Activated CD4-positive, alpha-beta T cell treated with anti-CD3 and anti-CD28 coated beads for 48 hours (primary cell): ENCODE results near the gene ARSK.

Experiments
- DNase-seq: peaks from one replicate; pipeline ENCODE4 v3.0.0-alpha.2; 2020

Gene ARSK, protein sequence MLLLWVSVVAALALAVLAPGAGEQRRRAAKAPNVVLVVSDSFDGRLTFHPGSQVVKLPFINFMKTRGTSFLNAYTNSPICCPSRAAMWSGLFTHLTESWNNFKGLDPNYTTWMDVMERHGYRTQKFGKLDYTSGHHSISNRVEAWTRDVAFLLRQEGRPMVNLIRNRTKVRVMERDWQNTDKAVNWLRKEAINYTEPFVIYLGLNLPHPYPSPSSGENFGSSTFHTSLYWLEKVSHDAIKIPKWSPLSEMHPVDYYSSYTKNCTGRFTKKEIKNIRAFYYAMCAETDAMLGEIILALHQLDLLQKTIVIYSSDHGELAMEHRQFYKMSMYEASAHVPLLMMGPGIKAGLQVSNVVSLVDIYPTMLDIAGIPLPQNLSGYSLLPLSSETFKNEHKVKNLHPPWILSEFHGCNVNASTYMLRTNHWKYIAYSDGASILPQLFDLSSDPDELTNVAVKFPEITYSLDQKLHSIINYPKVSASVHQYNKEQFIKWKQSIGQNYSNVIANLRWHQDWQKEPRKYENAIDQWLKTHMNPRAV

GRCh38 chr5:95554647-95555548, at the start of gene ARSK, which contains the start of gene SKIC3:
Gene ARSK (plus strand): TSS chr5:95555101. CDS start chr5:95555279, 178 bp downstream.
Gene SKIC3 (minus strand): TSS chr5:95554977. CDS start chr5:95547150, 7,827 bp downstream.
- peak; percentile 91 for DNase-seq

DNA sequence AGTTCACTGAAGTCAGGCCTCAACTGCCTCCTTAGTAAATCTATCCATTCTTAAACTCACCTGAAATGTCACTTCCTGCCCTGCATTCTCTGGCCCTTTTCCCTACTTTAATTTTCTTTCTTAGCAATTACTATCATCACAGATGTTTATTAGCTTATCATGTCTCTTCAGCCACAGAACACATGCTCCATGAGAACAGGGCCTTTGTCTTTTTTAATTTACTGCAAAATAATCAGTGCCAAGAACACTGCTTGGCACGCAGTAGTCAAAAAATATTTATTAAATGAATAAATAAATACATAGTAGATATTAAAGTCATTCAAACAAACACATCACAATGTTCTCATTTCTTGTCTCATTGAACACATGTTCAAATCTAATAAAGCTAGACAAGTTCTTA, 46.4 kb upstream of the ARSK start:
- no peak for DNase-seq

DNA sequence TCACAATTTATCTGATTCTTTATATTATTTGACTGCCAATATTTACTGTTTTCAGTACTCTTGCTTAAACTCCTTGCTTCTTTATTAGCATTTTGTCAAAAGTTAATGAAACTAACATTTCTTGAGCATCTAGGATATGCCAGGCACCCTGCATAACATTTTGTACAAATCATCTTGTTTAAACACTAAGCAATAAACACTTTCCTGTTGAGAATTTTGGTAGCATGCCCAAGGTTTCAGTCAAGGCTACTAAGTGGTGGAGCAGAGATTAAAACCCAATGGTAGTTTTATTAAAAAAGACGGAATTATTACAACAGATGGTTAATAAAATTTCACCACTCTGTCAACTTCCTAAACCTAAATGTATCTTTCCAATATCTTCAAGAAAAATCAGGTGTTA, 43.3 kb upstream of the ARSK start:
- no peak for DNase-seq

GRCh38 chr5:95518417-95518816, 36.5 kb upstream of the ARSK start:
- DNase-seq, result no peak

GRCh38 chr5:95519151-95519550, 35.8 kb upstream of the ARSK start:
- no peak for DNase-seq

GRCh38 chr5:95519681-95520080, 35.2 kb upstream of the ARSK start:
- no peak for DNase-seq

- DNase-seq, result no peak
Measured at GRCh38 chr5:95520206-95520605, 34.7 kb upstream of the ARSK start.

- DNase-seq, result no peak
Measured at GRCh38 chr5:95524423-95524822, 30.5 kb upstream of the ARSK start.

DNA sequence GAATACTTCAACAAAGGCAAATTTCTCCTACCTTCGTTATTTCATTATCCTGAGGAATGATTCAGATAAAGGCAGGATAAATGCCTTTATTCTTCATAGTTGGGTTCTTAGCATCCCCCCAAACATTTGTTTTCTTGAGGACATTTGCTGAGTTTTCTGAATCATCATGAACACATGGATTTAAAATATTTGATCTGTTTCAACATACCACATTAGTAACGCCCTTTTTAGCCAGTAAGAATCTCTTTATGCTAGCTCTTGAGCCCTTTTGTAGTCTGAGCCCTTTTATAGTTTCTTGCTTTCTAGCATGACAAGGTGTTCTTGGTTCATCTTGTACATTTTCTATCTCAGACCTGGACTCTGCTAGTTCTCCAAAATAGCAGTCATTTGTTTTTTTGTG, 28.0 kb upstream of the ARSK start:
- no peak for DNase-seq

GRCh38 chr5:95528565-95528964, 26.3 kb upstream of the ARSK start:
- no peak for DNase-seq

GRCh38 chr5:95530416-95530815, 24.5 kb upstream of the ARSK start:
- DNase-seq, result no peak

DNA sequence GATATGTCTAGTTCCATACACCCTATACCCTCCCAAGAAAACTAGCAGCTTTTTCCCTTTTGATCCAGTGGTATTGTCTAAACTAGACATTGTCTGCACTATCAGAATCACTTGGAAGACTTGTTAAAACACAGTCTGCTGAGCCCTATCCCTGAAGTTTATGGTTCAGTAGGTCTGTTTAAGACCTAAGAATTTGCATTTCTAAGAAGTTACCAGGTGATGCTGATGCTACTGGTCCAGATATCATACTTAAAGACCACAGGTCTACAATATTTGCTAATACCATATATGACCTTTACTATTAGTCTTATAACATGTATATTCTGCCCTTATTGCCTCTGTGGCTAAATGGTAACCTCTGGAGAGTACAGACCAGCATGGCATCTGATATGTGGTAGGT, 23.4 kb upstream of the ARSK start:
- DNase-seq, result no peak

DNA sequence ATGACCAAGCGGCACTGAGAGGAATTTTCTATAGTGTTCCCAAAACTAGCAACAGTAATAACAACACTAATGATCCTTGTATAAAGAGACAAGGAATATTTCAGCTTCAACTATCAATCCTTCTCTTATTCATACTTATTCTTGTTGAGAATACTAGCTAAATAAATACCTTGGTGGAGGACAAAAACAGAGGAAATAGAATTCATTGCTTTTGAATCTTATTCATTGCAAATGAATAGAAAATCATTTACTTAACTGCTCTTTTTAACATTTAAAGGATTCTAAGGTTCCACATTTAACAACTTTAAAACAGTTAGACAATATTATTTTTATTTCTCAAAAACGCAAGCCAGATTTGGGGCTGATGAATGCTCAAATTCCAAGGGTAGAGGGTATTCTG, 22.5 kb upstream of the ARSK start:
- no peak for DNase-seq

GRCh38 chr5:95533106-95533505, 21.8 kb upstream of the ARSK start:
- no peak for DNase-seq

DNA sequence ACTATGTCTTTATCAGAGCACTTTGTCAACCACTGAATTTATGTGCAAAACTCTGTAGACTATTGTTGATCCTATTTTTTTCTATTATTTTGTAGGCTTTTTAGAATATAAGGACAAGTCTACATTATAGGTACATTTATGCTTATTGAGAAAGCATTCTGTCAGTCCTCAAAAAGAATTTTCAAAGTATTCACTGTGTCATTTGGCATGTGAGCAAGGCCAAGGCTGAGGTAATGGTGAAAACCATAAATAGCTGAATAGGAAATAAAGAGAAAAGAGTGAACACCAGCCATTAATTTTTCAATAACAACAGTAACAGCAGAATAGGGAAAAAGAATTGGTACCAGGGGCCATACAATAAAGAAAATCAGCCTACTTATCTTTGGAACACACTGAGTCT, 21.1 kb upstream of the ARSK start:
- DNase-seq, result no peak

- no peak for DNase-seq
Measured at GRCh38 chr5:95537501-95537900, 17.4 kb upstream of the ARSK start.

- no peak for DNase-seq
Measured at GRCh38 chr5:95543017-95543705, 11.7 kb upstream of the ARSK start.

DNA sequence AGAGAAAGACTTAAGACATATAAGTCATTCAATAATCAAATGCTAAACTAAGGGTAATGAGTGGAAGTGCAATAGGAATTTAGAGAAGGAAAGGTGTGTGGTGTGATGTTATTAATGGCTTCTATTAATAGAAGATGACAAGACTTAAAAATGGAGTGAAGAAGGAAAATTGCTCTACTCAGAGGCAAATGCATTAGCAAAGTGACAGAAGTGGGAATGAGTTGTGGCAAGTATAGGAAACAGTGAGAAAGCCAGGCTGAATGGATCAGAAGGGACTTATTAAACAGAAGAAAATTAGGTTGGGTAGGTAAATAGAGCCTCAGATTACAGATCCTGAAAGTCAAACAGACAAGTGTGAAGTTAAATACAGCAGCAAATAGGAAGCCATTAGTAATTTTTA, 5.9 kb upstream of the ARSK start:
- no peak for DNase-seq

GRCh38 chr5:95554331-95554646, 612 bp upstream of the ARSK start:
- no peak for DNase-seq

GRCh38 chr5:95555553-95555952, 652 bp downstream of the ARSK start:
- DNase-seq, result no peak

DNA sequence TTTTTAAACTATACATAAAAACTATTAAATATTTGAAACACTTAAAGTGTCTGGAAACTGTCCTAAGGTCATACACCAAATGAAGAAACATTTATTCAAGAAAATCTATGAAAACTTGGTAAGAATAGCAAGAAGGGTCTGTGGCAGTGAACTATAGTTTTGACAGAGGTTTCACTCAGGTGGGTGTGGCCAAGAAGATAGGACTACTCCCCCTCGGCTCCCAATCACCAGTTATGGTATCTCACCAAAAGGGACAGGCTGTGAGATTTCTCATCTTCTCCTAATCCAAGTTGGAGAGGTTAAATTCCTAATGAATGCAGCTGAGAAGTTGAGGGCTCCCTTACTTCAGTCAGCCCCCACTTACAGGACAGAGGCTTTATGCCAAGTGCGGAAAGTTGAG, 2.9 kb downstream of the ARSK start:
- no peak for DNase-seq

GRCh38 chr5:95562282-95562681, 7.4 kb downstream of the ARSK start:
- no peak for DNase-seq

- DNase-seq, result no peak
Measured at GRCh38 chr5:95563367-95563766, 8.5 kb downstream of the ARSK start.
